ENCODE data around the gene SMARCA2. TPM values are rescaled to one million over a fixed set of nuclear protein-coding genes. Genes with fewer than 3 reads are reported as not detected.

The SMARCA2 gene
- total RNA-seq, 1 donor from 2014 or later = 81.7 TPM

GRCh38 chr9:2016408-2017330, 1.5 kb downstream of the SMARCA2 start:
- ATAC-seq = peak; percentile 65

- ATAC-seq = peak; percentile 65
Measured at GRCh38 chr9:2017331-2018161, 2.4 kb downstream of the SMARCA2 start.

GRCh38 chr9:2018162-2018643, 3.1 kb downstream of the SMARCA2 start:
- ATAC-seq = no peak

- no peak for ATAC-seq
Measured at GRCh38 chr9:2018764-2019558, 3.8 kb downstream of the SMARCA2 start.

GRCh38 chr9:2019723-2020122, 4.6 kb downstream of the SMARCA2 start:
- no peak for ATAC-seq

- no peak for ATAC-seq
Measured at GRCh38 chr9:2021731-2022130, 6.6 kb downstream of the SMARCA2 start.

- ATAC-seq = no peak
Measured at GRCh38 chr9:2022560-2022959, 7.4 kb downstream of the SMARCA2 start.

- no peak for ATAC-seq
Measured at GRCh38 chr9:2023042-2023441, 7.9 kb downstream of the SMARCA2 start.

- ATAC-seq = no peak
Measured at GRCh38 chr9:2023532-2023931, 8.4 kb downstream of the SMARCA2 start.

- ATAC-seq = no peak
Measured at GRCh38 chr9:2024888-2025782, 10.0 kb downstream of the SMARCA2 start.

- ATAC-seq = no peak
Measured at GRCh38 chr9:2026220-2026997, 11.3 kb downstream of the SMARCA2 start.

GRCh38 chr9:2027543-2028160, 12.5 kb downstream of the SMARCA2 start:
- ATAC-seq = no peak

- no peak for ATAC-seq
Measured at GRCh38 chr9:2028888-2029287, 13.7 kb downstream of the SMARCA2 start.

GRCh38 chr9:2029666-2030170, 14.6 kb downstream of the SMARCA2 start:
- ATAC-seq = no peak

- ATAC-seq = no peak
Measured at GRCh38 chr9:2032234-2032633, 17.1 kb downstream of the SMARCA2 start.

GRCh38 chr9:2036844-2037243, 21.7 kb downstream of the SMARCA2 start:
- ATAC-seq = no peak

- ATAC-seq = no peak
Measured at GRCh38 chr9:2039294-2040180, 24.4 kb downstream of the SMARCA2 start.

GRCh38 chr9:2040828-2041227, 25.7 kb downstream of the SMARCA2 start:
- no peak for ATAC-seq

GRCh38 chr9:2041736-2042135, 26.6 kb downstream of the SMARCA2 start:
- no peak for ATAC-seq

Data from esophagus mucosa (tissue), 1 donor.